ENCODE measurements around the gene EPB41L2.
"Not testable (repeated sequence)": the region's sequence is repeated elsewhere in the genome, so short reads cannot be mapped to it uniquely, and the experiment has no call there.

Gene EPB41L2

DNA sequence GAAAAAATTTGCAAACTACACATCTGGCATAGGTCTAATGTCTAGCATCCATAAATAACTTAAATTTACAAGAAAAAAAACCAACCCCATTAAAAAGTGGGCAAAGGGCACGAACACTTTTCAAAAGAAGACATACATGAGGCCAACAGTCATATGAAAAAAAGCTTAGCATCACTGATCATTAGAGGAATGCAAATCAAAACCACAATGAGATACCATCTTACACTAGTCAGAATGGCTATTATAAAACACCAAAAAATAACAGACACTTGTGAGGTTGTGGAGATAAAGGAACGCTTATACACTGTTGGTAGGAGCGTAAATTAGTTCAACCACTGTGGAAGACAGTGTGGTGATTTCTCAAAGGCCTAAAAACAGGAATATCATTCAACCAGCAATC, 33.7 kb upstream of the EPB41L2 start:
- CTCF ChIA-PET = interaction anchor here (1.1 kb wide), 1 partner anchor 13 kb away, joined by 3 read pairs; no protein-coding TSS in a partner anchor
- POLR2A ChIA-PET = no interaction called here
- TF ChIP-seq, protein P1, sequence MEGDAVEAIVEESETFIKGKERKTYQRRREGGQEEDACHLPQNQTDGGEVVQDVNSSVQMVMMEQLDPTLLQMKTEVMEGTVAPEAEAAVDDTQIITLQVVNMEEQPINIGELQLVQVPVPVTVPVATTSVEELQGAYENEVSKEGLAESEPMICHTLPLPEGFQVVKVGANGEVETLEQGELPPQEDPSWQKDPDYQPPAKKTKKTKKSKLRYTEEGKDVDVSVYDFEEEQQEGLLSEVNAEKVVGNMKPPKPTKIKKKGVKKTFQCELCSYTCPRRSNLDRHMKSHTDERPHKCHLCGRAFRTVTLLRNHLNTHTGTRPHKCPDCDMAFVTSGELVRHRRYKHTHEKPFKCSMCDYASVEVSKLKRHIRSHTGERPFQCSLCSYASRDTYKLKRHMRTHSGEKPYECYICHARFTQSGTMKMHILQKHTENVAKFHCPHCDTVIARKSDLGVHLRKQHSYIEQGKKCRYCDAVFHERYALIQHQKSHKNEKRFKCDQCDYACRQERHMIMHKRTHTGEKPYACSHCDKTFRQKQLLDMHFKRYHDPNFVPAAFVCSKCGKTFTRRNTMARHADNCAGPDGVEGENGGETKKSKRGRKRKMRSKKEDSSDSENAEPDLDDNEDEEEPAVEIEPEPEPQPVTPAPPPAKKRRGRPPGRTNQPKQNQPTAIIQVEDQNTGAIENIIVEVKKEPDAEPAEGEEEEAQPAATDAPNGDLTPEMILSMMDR (IDR thresholded peaks at IDR 0.05; ENCODE audit: insufficient read depth, low read length, missing control alignments) = no peak
- DNase-seq (ENCODE audit: low read depth, low spot score) = no peak
- H3K4me3 ChIP-seq (ENCODE audit: low read depth, low read length) = no peak overlapping the region

DNA sequence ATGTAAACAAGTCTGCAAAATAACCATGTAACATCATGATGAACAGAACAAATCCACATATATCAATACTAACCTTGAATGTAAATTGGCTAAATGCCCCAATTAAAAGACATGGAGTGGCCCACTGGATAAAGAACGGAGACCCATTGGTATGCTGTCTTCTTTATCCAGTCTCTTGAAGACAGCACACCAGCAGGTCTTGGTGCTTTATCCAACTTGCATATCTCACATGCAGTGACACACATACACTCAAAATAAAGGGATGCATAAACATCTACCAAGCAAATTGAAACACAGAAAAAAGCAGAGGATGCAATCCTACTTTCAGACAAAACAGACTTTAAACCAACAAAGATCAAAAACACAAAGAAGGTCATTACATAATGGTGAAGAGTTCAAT, 30.3 kb upstream of the EPB41L2 start:
- CTCF ChIA-PET = no interaction called here
- H3K4me3 ChIP-seq (ENCODE audit: low read depth, low read length) = no peak overlapping the region
- no peak for DNase-seq (ENCODE audit: low read depth, low spot score)
- POLR2A ChIA-PET = no interaction called here
- TF ChIP-seq, protein P1 (IDR thresholded peaks at IDR 0.05; ENCODE audit: insufficient read depth, low read length, missing control alignments) = no peak

DNA sequence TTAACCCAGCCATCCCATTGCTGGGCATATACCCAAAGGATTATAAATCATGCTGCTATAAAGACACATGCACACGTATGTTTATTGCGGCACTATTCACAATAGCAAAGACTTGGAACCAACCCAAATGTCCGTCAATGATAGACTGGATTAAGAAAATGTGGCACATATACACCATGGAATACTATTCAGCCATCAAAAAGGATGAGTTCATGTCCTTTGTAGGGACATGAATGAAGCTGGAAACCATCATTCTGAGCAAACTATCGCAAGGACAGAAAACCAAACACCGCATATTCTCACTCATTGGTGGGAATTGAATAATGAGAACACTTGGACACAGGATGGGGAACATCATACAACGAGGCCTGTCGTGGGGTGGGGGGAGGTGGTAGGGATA, 28.9 kb upstream of the EPB41L2 start:
- DNase-seq (ENCODE audit: low read depth, low spot score); POLR2A ChIA-PET; H3K4me3 ChIP-seq (ENCODE audit: low read depth, low read length); CTCF ChIA-PET: not testable (repeated sequence)

DNA sequence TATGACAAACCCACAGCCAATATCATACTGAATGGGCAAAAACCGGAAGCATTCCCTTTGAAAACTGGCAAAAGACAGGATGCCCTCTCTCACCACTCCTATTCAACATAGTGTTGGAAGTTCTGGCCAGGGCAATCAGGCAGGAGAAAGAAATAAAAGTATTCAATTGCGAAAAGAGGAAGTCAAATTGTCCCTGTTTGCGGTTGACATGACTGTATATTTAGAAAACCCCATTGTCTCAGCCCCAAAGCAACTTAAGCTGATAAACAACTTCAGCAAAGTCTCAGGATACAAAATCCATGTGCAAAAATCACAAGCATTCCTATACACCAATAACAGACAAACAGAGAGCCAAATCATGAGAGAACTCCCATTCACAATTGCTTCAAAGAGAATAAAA, 27.3 kb upstream of the EPB41L2 start:
- POLR2A ChIA-PET; H3K4me3 ChIP-seq (ENCODE audit: low read depth, low read length); CTCF ChIA-PET; DNase-seq (ENCODE audit: low read depth, low spot score): not testable (repeated sequence)

DNA sequence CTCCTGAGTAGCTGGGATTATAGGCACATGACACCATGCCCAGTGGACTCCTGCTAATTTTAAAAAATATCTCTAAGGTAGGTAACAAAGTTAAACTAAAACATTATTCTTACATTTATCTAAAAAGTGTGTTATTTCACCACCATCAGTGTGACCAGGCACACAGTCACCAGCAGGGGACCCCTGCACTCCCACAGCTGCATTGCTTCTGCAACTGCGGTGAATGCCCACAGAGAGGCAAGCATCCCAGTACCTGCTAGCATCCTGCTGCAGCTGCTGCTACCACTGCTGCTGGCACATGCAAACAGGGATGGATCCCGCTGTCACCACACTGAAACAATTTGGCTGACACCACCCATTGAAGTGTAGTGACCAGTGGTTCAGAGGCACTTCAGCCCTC, 21.9 kb upstream of the EPB41L2 start:
- POLR2A ChIA-PET = no interaction called here
- no peak overlapping the region for H3K4me3 ChIP-seq (ENCODE audit: low read depth, low read length)
- CTCF ChIA-PET = interaction anchor here (0.7 to 1.1 kb wide), 2 partner anchors 10 to 32 kb away, joined by 3 read pairs; no protein-coding TSS in a partner anchor
- TF ChIP-seq, protein P1 (IDR thresholded peaks at IDR 0.05; ENCODE audit: insufficient read depth, low read length, missing control alignments) = no peak
- DNase-seq (ENCODE audit: low read depth, low spot score) = no peak

DNA sequence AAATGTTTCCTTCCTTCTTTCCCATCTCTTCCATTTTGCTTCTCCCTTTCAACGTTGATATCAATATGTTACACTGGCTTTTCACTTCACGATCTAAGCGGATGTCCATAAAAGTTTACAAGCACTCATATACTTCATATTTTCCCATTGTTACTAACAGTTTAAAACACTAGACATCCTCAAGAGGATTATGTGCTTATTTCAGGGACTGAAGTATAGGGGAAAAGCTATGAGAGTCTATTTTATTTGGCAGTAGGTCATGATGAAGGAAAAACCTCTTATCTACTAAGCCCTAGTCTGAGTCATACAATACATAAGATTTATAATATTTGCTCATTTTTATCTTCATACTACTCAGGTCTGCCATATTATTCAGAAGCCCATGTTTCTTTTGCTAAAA, 20.6 kb upstream of the EPB41L2 start:
- ChIA-PET POLR2A (no interaction called here), CTCF (interaction anchor here (0.9 to 1.3 kb wide), 3 partner anchors 9 to 198 kb away, joined by 3 read pairs; no protein-coding TSS in a partner anchor)
- TF ChIP-seq, protein P1 (IDR thresholded peaks at IDR 0.05; ENCODE audit: insufficient read depth, low read length, missing control alignments) = no peak
- DNase-seq (ENCODE audit: low read depth, low spot score) = no peak
- no peak overlapping the region for H3K4me3 ChIP-seq (ENCODE audit: low read depth, low read length)

DNA sequence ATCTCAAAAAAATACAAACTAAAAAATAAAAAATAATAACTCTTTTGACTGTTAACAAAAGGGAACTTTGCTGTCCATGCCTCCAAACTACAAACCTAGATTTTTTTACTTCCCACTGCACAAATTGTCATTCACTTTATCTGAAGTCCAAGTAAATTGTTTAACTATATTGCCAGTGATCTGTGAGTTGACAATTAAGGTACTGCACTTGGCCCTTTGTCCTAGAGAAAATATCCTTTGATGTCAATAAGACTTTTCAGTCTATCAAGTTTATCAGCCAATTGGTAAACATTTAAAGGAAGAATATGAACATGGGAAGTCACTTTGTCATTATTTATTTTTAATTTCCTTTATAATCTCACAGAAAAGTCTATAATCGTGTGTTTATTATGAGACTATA, 19.3 kb upstream of the EPB41L2 start:
- TF ChIP-seq, protein P1 (IDR thresholded peaks at IDR 0.05; ENCODE audit: insufficient read depth, low read length, missing control alignments) = no peak
- ChIA-PET CTCF (interaction anchor here (0.9 to 1.0 kb wide), 2 partner anchors 9 to 18 kb away, joined by 3 read pairs; no protein-coding TSS in a partner anchor), POLR2A (no interaction called here)
- DNase-seq (ENCODE audit: low read depth, low spot score) = no peak
- no peak overlapping the region for H3K4me3 ChIP-seq (ENCODE audit: low read depth, low read length)
